Measurements from ENCODE around the gene AGAP3.

DNA sequence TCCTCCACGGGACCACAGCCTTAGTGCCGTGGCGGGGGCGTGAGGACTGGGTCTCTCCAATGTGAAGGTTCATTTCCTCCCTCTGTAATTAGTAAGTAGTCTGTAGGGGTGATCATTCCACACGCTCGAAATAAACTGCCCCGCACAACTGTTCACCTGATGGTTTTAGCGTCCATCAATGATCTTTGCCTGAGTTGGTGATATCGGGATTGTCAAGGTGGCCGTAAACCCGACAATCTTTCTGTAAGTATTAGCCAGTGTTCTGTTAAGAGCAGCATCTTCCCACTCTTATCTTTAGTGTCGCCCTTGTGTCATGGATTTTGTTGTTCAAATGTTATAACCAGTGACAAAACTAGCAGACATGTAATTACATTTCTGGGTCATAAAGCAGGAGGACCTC, 17.7 kb downstream of the AGAP3 start:
- no peak for TF ChIP-seq POLR2A (IDR thresholded peaks at IDR 0.05; ENCODE audit: low read length)
- TF ChIP-seq GATA1 (IDR thresholded peaks at IDR 0.05; ENCODE audit: low read depth, low read length): no peak

All from erythroblast (primary cell).